ENCODE results near the gene ARHGAP4.

DNA sequence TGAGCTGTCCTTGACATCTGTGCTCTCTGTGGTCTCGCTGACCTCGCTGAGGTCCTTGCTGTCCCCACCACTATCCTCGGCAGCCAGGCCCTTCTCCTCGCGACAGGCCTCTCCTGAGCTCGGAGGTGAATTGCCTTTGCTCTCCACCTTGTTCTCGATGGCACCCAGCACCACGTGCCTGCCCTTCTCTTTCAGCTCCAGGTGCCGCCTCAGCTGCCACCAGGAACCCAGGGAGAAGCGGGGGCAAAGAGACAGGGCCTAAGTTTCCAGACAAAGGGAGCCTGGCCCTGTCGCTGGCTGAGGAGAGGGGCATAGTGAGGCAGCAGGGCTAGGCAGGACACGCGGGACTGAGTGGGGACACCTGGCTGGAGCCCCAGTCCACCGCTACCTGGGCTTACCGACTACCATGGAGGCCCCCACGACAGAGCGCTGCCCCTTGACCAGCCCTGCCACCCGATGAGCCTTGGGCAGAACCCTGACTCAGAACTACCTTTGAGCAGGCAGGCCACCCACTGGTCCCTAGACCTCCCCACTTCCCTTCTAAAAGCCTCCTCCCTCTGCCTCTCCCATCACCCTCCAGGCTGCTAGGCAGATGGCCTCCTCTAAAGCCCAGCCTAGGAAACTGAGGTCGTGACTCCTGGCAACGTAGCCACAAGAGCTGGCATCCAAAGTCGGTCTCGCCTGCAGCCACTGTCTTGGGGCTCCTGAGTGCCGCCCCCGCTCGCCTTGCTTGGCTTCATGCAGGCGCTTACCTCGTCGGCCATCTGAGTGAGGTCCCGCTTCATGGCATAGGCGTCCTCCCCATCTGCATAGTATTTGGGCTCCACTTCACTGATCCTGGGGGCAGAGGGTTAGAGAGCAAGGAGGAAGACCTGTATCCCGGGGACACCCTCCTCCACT lies 4.2 kb upstream of the ARHGAP4 start:
- TF ChIP-seq POLR2AphosphoS5 (IDR thresholded peaks at IDR 0.05) (no peak), POLR2A (IDR thresholded peaks at IDR 0.05) (no peak)
- TF ChIP-seq, protein P1, sequence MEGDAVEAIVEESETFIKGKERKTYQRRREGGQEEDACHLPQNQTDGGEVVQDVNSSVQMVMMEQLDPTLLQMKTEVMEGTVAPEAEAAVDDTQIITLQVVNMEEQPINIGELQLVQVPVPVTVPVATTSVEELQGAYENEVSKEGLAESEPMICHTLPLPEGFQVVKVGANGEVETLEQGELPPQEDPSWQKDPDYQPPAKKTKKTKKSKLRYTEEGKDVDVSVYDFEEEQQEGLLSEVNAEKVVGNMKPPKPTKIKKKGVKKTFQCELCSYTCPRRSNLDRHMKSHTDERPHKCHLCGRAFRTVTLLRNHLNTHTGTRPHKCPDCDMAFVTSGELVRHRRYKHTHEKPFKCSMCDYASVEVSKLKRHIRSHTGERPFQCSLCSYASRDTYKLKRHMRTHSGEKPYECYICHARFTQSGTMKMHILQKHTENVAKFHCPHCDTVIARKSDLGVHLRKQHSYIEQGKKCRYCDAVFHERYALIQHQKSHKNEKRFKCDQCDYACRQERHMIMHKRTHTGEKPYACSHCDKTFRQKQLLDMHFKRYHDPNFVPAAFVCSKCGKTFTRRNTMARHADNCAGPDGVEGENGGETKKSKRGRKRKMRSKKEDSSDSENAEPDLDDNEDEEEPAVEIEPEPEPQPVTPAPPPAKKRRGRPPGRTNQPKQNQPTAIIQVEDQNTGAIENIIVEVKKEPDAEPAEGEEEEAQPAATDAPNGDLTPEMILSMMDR (IDR thresholded peaks at IDR 0.05) = no peak
